Colonic mucosa (tissue), 4 donors: ENCODE measurements around the gene MT1G. TPM values are rescaled to one million over a fixed set of nuclear protein-coding genes. Genes with fewer than 3 reads are reported as not detected.

Source experiments
- DNase-seq: peaks from one replicate; pipeline ENCODE4 v3.0.0-alpha.2; 2020
- H3K27ac ChIP-seq: fragments of 200-600 bp; one replicate; pipeline ENCODE4 v1.8.0; 2021
- H3K27me3 ChIP-seq: fragments of 200-600 bp; one replicate; pipeline ENCODE4 v1.8.0; 2021
- H3K36me3 ChIP-seq: fragments of 200-600 bp; one replicate; pipeline ENCODE4 v1.8.0; 2021
- H3K4me1 ChIP-seq: fragments of 200-600 bp; one replicate; pipeline ENCODE4 v1.8.0; 2021; ENCODE audit warnings: mild to moderate bottlenecking
- H3K4me3 ChIP-seq: fragments of 200-600 bp; one replicate; pipeline ENCODE4 v1.8.0; 2021
- H3K9ac ChIP-seq, 2 donors: one replicate each; pipeline ENCODE4 v1.7.0; 2013; ENCODE audit warnings: control low read depth in 2 of 2, low read depth in 2 of 2, low read length in 2 of 2
- H3K9me3 ChIP-seq: fragments of 200-600 bp; one replicate; pipeline ENCODE4 v1.8.0; 2021
- intact Hi-C: fragments of 100-400 bp; cut with DNase I; formaldehyde crosslinking; loops from one replicate; pipeline ENCODE4 v1.14.1; 2022
- total RNA-seq, 2 donors: library from RNA; stranded (reverse); fragmentation: NEBNext Ultra II Directional in 1 of 2; extraction: Animal tissue kit (Norgen Biotek cat#: 25700) in 1 of 2; gene quantifications; one replicate each; pipeline ENCODE4 v1.2.1, GENCODE V29; 2021
- TF ChIP-seq, protein P1 (sequence below): fragments of 200-600 bp; IDR thresholded peaks from one replicate; pipeline ENCODE4 v1.8.0; 2022; ENCODE audit warnings: antibody characterized with exemption, mild to moderate bottlenecking
- donor health status: healthy.
- donor health status: DM: no; HTN: no; CAD: no.
- donor health status: DM: no; HTN: no; CAD: no.

Gene MT1G
- total RNA-seq, 2 donors from 2014 or later: 243 to 995 TPM

- no peaks in the 10 kb centered on the region for H3K9me3 ChIP-seq
- no peaks in the 10 kb centered on the region for H3K36me3 ChIP-seq
- H3K4me1 ChIP-seq: no peaks in the 10 kb centered on the region
- no peak for DNase-seq
- intact Hi-C loops: loop anchor here (5.0 kb wide), 3 partner anchors 98 to 183 kb away; no protein-coding TSS in a partner anchor
- H3K27me3 ChIP-seq: no peaks in the 10 kb centered on the region
- TF ChIP-seq, protein P1, sequence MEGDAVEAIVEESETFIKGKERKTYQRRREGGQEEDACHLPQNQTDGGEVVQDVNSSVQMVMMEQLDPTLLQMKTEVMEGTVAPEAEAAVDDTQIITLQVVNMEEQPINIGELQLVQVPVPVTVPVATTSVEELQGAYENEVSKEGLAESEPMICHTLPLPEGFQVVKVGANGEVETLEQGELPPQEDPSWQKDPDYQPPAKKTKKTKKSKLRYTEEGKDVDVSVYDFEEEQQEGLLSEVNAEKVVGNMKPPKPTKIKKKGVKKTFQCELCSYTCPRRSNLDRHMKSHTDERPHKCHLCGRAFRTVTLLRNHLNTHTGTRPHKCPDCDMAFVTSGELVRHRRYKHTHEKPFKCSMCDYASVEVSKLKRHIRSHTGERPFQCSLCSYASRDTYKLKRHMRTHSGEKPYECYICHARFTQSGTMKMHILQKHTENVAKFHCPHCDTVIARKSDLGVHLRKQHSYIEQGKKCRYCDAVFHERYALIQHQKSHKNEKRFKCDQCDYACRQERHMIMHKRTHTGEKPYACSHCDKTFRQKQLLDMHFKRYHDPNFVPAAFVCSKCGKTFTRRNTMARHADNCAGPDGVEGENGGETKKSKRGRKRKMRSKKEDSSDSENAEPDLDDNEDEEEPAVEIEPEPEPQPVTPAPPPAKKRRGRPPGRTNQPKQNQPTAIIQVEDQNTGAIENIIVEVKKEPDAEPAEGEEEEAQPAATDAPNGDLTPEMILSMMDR: no peak
- H3K9ac ChIP-seq: no peak overlapping the region
- no peak overlapping the region for H3K4me3 ChIP-seq
- no peak overlapping the region for H3K27ac ChIP-seq
These were observed 32.8 kb upstream of the MT1G start for GRCh38 chr16:56700631-56701030.

- TF ChIP-seq, protein P1: no peak
- intact Hi-C loops: loop anchor here (5.0 kb wide), 3 partner anchors 98 to 183 kb away; no protein-coding TSS in a partner anchor
- Histone ChIP-seq H3K36me3 (no peaks in the 10 kb centered on the region), H3K9ac (no peak overlapping the region), H3K4me1 (no peaks in the 10 kb centered on the region), H3K27me3 (no peaks in the 10 kb centered on the region), H3K9me3 (no peaks in the 10 kb centered on the region), H3K4me3 (no peak overlapping the region), H3K27ac (no peak overlapping the region)
- DNase-seq: no peak
These were observed 32.3 kb upstream of the MT1G start for GRCh38 chr16:56700195-56700594.

DNA sequence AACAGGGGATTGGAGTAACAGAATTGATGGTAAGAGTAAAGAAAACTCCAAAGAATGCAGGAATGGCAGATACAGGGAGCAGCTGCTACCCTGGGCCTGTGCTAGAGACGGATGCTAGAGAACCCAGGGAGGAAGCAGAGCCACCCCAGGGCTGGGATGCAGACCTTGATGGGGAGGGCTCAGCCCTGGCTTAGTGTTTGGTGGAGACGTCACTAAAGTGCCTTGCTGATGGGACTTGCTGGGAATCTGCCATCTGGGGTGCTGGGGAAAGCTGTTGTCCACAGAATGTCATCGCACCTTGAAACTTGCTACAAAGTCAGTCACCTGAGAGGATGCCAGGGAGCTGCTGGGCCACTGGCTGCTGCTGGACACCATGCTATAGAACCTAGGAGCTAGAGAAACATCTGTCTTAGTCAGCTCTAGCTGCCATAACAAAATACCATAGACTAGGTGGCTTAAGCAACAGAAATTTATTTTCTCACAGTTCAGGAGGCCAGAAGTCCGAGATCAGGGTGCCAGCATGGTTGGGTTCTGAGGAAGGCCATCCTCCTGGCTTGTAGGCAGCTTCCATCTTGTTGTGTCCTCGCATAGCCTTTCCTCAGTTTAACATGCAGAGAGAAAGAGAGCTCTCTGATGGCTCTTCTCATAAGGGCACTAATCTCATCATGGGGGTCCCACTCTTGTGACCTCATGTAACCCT, 29.7 kb upstream of the MT1G start:
- no peak overlapping the region for H3K9ac ChIP-seq
- intact Hi-C loops: no loop called here
- H3K4me1 ChIP-seq: no peaks in the 10 kb centered on the region
- H3K27me3 ChIP-seq: no peaks in the 10 kb centered on the region
- H3K4me3 ChIP-seq: no peak overlapping the region
- no peaks in the 10 kb centered on the region for H3K36me3 ChIP-seq
- no peak overlapping the region for H3K27ac ChIP-seq
- DNase-seq: no peak
- TF ChIP-seq, protein P1: no peak
- no peaks in the 10 kb centered on the region for H3K9me3 ChIP-seq

- DNase-seq: no peak
- H3K27ac ChIP-seq: no peak overlapping the region
- no peak overlapping the region for H3K9ac ChIP-seq
- TF ChIP-seq, protein P1: no peak
- no peaks in the 10 kb centered on the region for H3K27me3 ChIP-seq
- H3K4me1 ChIP-seq: no peaks in the 10 kb centered on the region
- no peaks in the 10 kb centered on the region for H3K36me3 ChIP-seq
- H3K9me3 ChIP-seq: no peaks in the 10 kb centered on the region
- intact Hi-C loops: no loop called here
- no peak overlapping the region for H3K4me3 ChIP-seq
These were observed 27.4 kb upstream of the MT1G start for GRCh38 chr16:56695246-56695645.

DNA sequence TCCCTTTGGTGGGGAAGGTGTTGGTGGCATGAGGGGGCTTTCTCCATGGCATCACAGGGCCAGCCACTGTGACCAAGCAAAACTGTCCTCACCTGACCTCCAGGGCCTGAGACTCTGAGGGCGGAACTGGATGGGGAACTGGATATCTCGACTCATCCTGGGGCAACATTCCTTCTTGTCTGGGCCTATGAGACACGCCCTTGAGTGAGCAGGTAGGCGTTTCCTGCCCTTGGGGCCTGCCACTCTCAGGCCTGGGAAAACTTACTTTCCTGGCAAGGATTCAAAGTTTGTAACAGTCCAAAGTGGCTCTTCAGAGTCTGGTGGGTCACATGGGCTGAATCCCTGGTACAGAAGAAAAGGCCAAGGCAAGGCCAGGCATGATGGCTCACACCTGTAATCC, 24.0 kb upstream of the MT1G start:
- no peaks in the 10 kb centered on the region for H3K9me3 ChIP-seq
- DNase-seq: peak; percentile 50
- H3K27me3 ChIP-seq: no peaks in the 10 kb centered on the region
- intact Hi-C loops: no loop called here
- no peak overlapping the region for H3K4me3 ChIP-seq
- H3K9ac ChIP-seq: no peak overlapping the region
- no peaks in the 10 kb centered on the region for H3K4me1 ChIP-seq
- no peak overlapping the region for H3K27ac ChIP-seq
- H3K36me3 ChIP-seq: no peaks in the 10 kb centered on the region
- TF ChIP-seq, protein P1: no peak
